ENCODE data around the gene METTL16. TPM values are rescaled to one million over a fixed set of nuclear protein-coding genes. Genes with fewer than 3 reads are reported as not detected.
"Not testable (repeated sequence)": the region's sequence is repeated elsewhere in the genome, so short reads cannot be mapped to it uniquely, and the experiment has no call there.

The METTL16 gene
- total and polyA plus RNA-seq, 2 experiments from 2014 or later: 14.7 to 19.3 TPM

GRCh38 chr17:2551493-2551892, 39.8 kb upstream of the METTL16 start:
- H3K4me2 ChIP-seq: no peak overlapping the region
- H3K4me1 ChIP-seq (ENCODE audit: insufficient read depth): no peaks in the 10 kb centered on the region
- H3K4me3 ChIP-seq: no peak overlapping the region
- no peaks in the 10 kb centered on the region for H3K36me3 ChIP-seq (replicated peaks; ENCODE audit: insufficient read depth, low read depth)
- H3K9me2 ChIP-seq (replicated peaks; ENCODE audit: insufficient read depth): no peaks in the 10 kb centered on the region
- H3K27me3 ChIP-seq: no peaks in the 10 kb centered on the region
- DNase-seq (ENCODE audit: low spot score): no peak
- TF ChIP-seq CTCF (IDR thresholded peaks at IDR 0.05; ENCODE audit: poor library complexity) (no peak), EZH2phosphoT487 (IDR thresholded peaks at IDR 0.05; ENCODE audit: low read depth, severe bottlenecking, unreplicated experiment) (no peak), EZH2 (IDR thresholded peaks at IDR 0.05; ENCODE audit: borderline replicate concordance) (no peak)
- no peaks in the 10 kb centered on the region for H3K9me3 ChIP-seq (ENCODE audit: low read depth)
- no peaks in the 10 kb centered on the region for H4K20me1 ChIP-seq (ENCODE audit: insufficient read depth, poor library complexity, severe bottlenecking)
- 37% methylated on average over 10 of the region's 10 CpGs for WGBS (ENCODE audit: low lambda C conversion rate, missing lambda C conversion rate)
- no peaks in the 10 kb centered on the region for H3K79me2 ChIP-seq
- H3K27ac ChIP-seq: no peak overlapping the region
- no peak overlapping the region for H2AFZ ChIP-seq

GRCh38 chr17:2549392-2550211, 37.9 kb upstream of the METTL16 start:
- Histone ChIP-seq H2AFZ (no peak overlapping the region), H3K4me3 (no peak overlapping the region), H3K9me2 (replicated peaks; ENCODE audit: insufficient read depth) (no peaks in the 10 kb centered on the region), H3K4me1 (ENCODE audit: insufficient read depth) (no peaks in the 10 kb centered on the region), H4K20me1 (ENCODE audit: insufficient read depth, poor library complexity, severe bottlenecking) (no peaks in the 10 kb centered on the region), H3K27ac (no peak overlapping the region), H3K79me2 (no peaks in the 10 kb centered on the region), H3K9me3 (ENCODE audit: low read depth) (no peaks in the 10 kb centered on the region), H3K27me3 (no peaks in the 10 kb centered on the region), H3K4me2 (no peak overlapping the region), H3K36me3 (replicated peaks; ENCODE audit: insufficient read depth, low read depth) (no peaks in the 10 kb centered on the region)
- DNase-seq (ENCODE audit: low spot score): no peak
- WGBS (ENCODE audit: low lambda C conversion rate, missing lambda C conversion rate): 88% methylated on average over 8 of the region's 8 CpGs
- TF ChIP-seq EZH2 (IDR thresholded peaks at IDR 0.05; ENCODE audit: borderline replicate concordance) (no peak), CTCF (IDR thresholded peaks at IDR 0.05; ENCODE audit: poor library complexity) (no peak), EZH2phosphoT487 (IDR thresholded peaks at IDR 0.05; ENCODE audit: low read depth, severe bottlenecking, unreplicated experiment) (no peak)

- WGBS (ENCODE audit: low lambda C conversion rate, missing lambda C conversion rate): 88% methylated on average over 9 of the region's 9 CpGs
- not testable (repeated sequence) for H3K36me3 ChIP-seq (replicated peaks; ENCODE audit: insufficient read depth, low read depth); H3K4me2 ChIP-seq; H4K20me1 ChIP-seq (ENCODE audit: insufficient read depth, poor library complexity, severe bottlenecking); H3K4me1 ChIP-seq (ENCODE audit: insufficient read depth); H3K27me3 ChIP-seq; H3K4me3 ChIP-seq; H3K79me2 ChIP-seq; H3K27ac ChIP-seq; H3K9me2 ChIP-seq (replicated peaks; ENCODE audit: insufficient read depth); H3K9me3 ChIP-seq (ENCODE audit: low read depth); DNase-seq (ENCODE audit: low spot score); H2AFZ ChIP-seq
Observed at GRCh38 chr17:2548026-2548425, 36.3 kb upstream of the METTL16 start.

- WGBS (ENCODE audit: low lambda C conversion rate, missing lambda C conversion rate): 84% methylated on average over 9 of the region's 9 CpGs
- no peak overlapping the region for H3K27ac ChIP-seq
Observed at GRCh38 chr17:2547176-2547575, 35.5 kb upstream of the METTL16 start.

More at GRCh38 chr17:2547176-2547575, 35.5 kb upstream of the METTL16 start:
- no peaks in the 10 kb centered on the region for H3K9me2 ChIP-seq (replicated peaks; ENCODE audit: insufficient read depth)
- DNase-seq (ENCODE audit: low spot score): peak; percentile 32
- H4K20me1 ChIP-seq (ENCODE audit: insufficient read depth, poor library complexity, severe bottlenecking): no peaks in the 10 kb centered on the region
- TF ChIP-seq CTCF (IDR thresholded peaks at IDR 0.05; ENCODE audit: poor library complexity) (no peak), EZH2 (IDR thresholded peaks at IDR 0.05; ENCODE audit: borderline replicate concordance) (no peak), EZH2phosphoT487 (IDR thresholded peaks at IDR 0.05; ENCODE audit: low read depth, severe bottlenecking, unreplicated experiment) (no peak)
- H3K79me2 ChIP-seq: no peaks in the 10 kb centered on the region
- H3K9me3 ChIP-seq (ENCODE audit: low read depth): no peaks in the 10 kb centered on the region
- no peaks in the 10 kb centered on the region for H3K36me3 ChIP-seq (replicated peaks; ENCODE audit: insufficient read depth, low read depth)
- H3K4me1 ChIP-seq (ENCODE audit: insufficient read depth): no peaks in the 10 kb centered on the region
- no peak overlapping the region for H3K4me3 ChIP-seq
- no peak overlapping the region for H3K4me2 ChIP-seq
- no peak overlapping the region for H2AFZ ChIP-seq
- H3K27me3 ChIP-seq: no peaks in the 10 kb centered on the region
